Activated naive CD4-positive, alpha-beta T cell treated with anti-CD3 and anti-CD28 coated beads, Interleukin-2, amount 10 ng/mL, durations not matched to agents 7 days and 5 days (primary cell): ENCODE measurements around the gene KRTAP9-3.
A peak's percentile ranks its signal among the peaks of the same experiment; 100 is the strongest.
"Not testable (repeated sequence)": the region's sequence is repeated elsewhere in the genome, so short reads cannot be mapped to it uniquely, and the experiment has no call there.

ENCODE experiments used
- CTCF ChIA-PET: fragments of 350-600 bp; sonication (Branson Sonifier 250); formaldehyde crosslinking; loops from one replicate; lab custom pipeline; 2021; ENCODE audit warnings: antibody characterized with exemption; lab: Charles Lee
- DNase-seq: peaks from one replicate; pipeline ENCODE4 v3.0.0-alpha.2; 2020
- H3K27ac Mint-ChIP-seq: one replicate; pipeline ENCODE4 v1.8.0; 2021; ENCODE audit warnings: mild to moderate bottlenecking, moderate library complexity, mixed read lengths
- H3K27me3 Mint-ChIP-seq: one replicate; pipeline ENCODE4 v1.8.0; 2021; ENCODE audit warnings: mild to moderate bottlenecking, mixed read lengths
- H3K36me3 Mint-ChIP-seq: one replicate; pipeline ENCODE4 v1.8.0; 2021; ENCODE audit warnings: mixed read lengths
- H3K4me1 Mint-ChIP-seq: one replicate; pipeline ENCODE4 v1.8.0; 2021; ENCODE audit warnings: mixed read lengths
- H3K4me3 Mint-ChIP-seq: one replicate; pipeline ENCODE4 v1.8.0; 2021; ENCODE audit warnings: mild to moderate bottlenecking, moderate library complexity, mixed read lengths
- H3K9me3 Mint-ChIP-seq: one replicate; pipeline ENCODE4 v1.8.0; 2021; ENCODE audit warnings: mixed read lengths

KRTAP9-3 gene

DNA sequence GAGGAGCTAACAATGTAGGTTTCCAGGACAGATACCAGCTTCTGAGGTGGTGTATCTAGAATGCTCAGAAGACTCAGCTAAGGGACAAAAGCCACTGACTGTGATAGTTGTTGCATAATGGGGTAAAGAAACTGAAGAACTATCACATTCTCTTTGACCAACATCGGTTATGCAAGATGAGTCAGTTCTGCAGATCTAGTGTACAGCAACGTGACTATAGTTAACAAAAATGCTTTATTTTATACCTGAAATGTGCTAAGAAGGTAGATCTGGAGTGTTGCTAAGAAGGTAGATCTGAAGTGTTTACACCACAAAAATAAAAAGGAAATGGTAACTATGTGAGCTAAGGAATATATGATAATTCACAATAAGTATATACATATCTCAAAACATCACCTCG lies 35.5 kb downstream of the KRTAP9-3 start:
- CTCF ChIA-PET: no interaction called here
- H3K9me3 Mint-ChIP-seq: no peaks in the 10 kb centered on the region
- H3K27ac Mint-ChIP-seq: no peak overlapping the region
- peaks cover 27% of the 10 kb centered on the region for H3K27me3 Mint-ChIP-seq
- no peaks in the 10 kb centered on the region for H3K36me3 Mint-ChIP-seq
- DNase-seq: no peak
- H3K4me3 Mint-ChIP-seq: no peak overlapping the region
- peaks cover 2% of the 10 kb centered on the region for H3K4me1 Mint-ChIP-seq

DNA sequence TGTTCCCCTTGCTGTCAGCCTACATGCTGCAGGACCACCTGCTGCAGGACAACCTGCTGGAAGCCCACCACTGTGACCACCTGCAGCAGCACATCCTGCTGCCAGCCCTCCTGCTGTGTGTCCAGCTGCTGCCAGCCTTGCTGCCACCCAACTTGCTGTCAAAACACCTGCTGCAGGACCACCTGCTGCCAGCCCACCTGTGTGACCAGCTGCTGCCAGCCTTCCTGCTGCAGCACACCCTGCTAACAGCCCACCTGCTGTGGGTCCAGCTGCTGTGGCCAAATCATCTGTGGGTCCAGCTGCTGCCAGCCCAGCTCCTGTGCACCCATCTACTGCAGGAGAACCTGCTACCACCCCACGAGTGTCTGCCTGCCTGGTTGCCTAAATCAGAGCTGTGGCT lies 39.1 kb downstream of the KRTAP9-3 start:
- H3K4me3 Mint-ChIP-seq, H3K4me1 Mint-ChIP-seq, H3K36me3 Mint-ChIP-seq, DNase-seq, H3K9me3 Mint-ChIP-seq, CTCF ChIA-PET: not testable (repeated sequence)
- H3K27ac Mint-ChIP-seq: peak overlapping the region; percentile 45
- H3K27me3 Mint-ChIP-seq: peaks cover 23% of the 10 kb centered on the region

DNA sequence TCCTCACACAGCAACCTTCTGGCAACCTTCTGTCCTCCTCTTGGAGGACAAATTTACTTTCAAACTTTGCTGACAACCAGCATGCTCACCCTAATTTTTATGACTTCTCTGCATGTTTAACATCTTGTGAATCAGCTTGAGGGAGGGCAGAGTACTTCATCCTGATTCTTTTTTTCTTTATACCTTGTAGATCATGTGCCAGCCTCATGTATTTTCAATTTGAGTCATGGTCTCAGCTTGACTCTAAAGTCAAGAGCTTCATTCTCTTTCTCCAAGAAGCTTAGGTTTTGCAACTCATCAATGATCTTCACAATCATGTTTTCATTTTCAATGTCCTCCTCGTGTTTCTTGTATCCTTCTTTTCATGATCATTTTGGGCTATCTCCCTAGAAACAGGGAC lies 39.6 kb downstream of the KRTAP9-3 start:
- H3K36me3 Mint-ChIP-seq: no peaks in the 10 kb centered on the region
- no peaks in the 10 kb centered on the region for H3K9me3 Mint-ChIP-seq
- DNase-seq: no peak
- H3K27me3 Mint-ChIP-seq: peaks cover 24% of the 10 kb centered on the region
- no peak overlapping the region for H3K4me3 Mint-ChIP-seq
- CTCF ChIA-PET: no interaction called here
- no peak overlapping the region for H3K27ac Mint-ChIP-seq
- H3K4me1 Mint-ChIP-seq: peaks cover 2% of the 10 kb centered on the region

- H3K36me3 Mint-ChIP-seq, H3K9me3 Mint-ChIP-seq, DNase-seq, H3K27ac Mint-ChIP-seq, H3K4me1 Mint-ChIP-seq, H3K4me3 Mint-ChIP-seq: not testable (repeated sequence)
- CTCF ChIA-PET: interaction anchor here (1.1 kb wide), 1 partner anchor 33 kb away, joined by 3 read pairs; the partner anchor contains the start of gene KRTAP16-1
- peaks cover 15% of the 10 kb centered on the region for H3K27me3 Mint-ChIP-seq
Observed at GRCh38 chr17:41275648-41276190, 43.5 kb downstream of the KRTAP9-3 start, which contains the start of gene KRTAP9-7. KRTAP9-7 (plus strand) TSS chr17:41275698; CDS start chr17:41275698, 0 bp downstream.

- Mint-ChIP-seq H3K4me1 (no peaks in the 10 kb centered on the region), H3K9me3 (no peaks in the 10 kb centered on the region), H3K27me3 (peaks cover 10% of the 10 kb centered on the region), H3K27ac (no peak overlapping the region), H3K4me3 (no peak overlapping the region), H3K36me3 (no peaks in the 10 kb centered on the region)
- CTCF ChIA-PET: no interaction called here
- DNase-seq: no peak
Observed at GRCh38 chr17:41278176-41278955, 46.1 kb downstream of the KRTAP9-3 start.
